Stimulated activated CD8-positive, alpha-beta memory T cell treated with anti-CD3 and anti-CD28 coated beads, Interleukin-12 subunit alpha, Interleukin-12 subunit beta, amount 100 ng/mL, for 24 hours (primary cell): ENCODE results near the gene CCDC32.
A peak's percentile ranks its signal among the peaks of the same experiment; 100 is the strongest.

Source experiments
- DNase-seq: peaks from one replicate; pipeline ENCODE4 v3.0.0-alpha.2; 2020; ENCODE audit errors: extremely low read depth

CCDC32 gene

DNA sequence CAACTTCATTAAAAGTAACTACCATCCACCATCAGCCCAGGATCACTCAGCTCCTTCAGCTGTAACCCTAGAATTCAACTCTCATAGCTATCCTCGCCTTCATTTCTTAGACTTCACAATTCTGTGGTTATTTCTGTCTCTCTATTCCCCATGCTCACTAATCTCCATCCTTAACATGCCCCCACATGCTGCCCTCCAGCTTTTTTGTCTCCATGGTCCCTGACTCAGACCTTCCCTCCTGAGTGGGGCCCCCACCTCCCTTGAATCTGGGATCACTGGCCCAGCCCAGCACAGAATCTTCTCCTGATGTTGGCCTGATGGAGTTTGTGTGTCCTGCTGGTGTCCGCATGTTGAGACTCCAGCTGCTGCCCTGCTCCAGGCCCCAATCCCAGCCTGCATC lies 52.4 kb downstream of the CCDC32 start:
- no peak for DNase-seq

- DNase-seq = no peak
Measured at GRCh38 chr15:40511472-40512133, 53.2 kb downstream of the CCDC32 start.

- DNase-seq = no peak
Measured at GRCh38 chr15:40511093-40511471, 53.8 kb downstream of the CCDC32 start.

DNA sequence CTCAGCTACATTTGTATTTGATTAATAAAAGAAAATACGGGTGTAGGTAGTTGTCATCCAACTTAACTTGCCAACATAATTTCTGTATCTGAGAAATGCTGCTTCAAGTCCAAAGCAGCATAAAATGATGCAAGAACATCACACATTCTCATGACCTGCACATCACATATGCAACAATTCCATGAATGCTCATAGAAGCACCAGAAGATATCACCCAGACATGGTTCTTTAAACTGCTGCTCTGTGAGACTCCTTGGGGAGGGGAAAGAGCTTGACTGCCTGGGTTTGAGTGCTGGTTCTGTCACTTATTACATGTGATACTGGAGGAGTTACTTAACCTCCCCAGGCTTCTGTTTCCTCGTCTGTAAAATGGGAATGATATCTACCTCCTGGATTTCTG lies 54.6 kb downstream of the CCDC32 start:
- no peak for DNase-seq

DNA sequence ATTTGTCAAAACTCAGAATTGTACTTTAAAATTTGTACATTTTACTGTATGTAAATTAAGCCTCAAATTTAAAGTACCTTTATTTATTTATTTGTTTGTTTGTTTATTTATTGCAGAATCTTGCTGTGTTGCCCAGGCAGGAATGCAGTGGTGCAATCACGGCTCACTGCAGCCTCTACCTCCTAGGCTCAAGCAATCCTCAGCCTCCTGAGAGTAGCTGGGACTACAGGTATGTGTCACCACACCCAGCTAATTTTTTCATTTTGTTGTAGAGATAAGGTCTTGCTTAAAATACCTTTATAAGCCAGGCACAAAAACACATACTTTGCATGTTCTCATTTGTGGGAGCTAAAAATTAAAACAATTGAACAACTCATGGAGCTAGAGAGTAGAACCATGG lies 56.6 kb downstream of the CCDC32 start:
- no peak for DNase-seq

DNA sequence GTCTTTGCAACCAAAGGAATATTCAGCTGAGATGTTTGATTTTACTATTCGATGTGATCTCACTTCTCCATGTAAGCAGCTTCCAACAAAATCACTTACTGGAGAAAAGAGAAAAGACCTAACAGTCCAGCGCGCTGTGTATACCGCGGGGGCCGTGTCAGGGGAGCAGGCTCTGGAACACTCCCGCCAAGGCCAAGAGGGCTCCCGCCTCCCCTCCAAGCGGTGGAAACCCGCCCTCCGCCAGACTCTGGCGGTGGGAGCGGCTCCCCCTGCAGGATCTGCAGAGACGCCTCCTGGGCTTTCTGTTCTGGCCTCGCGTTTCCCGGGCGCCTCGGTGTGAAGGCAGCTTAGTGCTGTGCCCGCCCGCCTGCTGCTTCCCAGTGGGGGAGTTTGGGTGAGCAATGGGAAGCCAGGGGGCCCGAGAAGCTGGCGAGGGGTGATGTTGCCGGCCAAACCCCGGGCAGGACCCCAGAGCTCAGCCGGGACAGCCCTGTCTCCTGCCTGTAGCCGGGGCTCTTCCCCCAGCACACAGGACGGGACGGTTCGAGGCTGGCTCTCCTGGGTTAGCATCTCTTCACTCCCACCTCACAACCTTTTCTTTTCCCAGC lies 57.8 kb downstream of the CCDC32 start:
- peak; percentile 30 for DNase-seq
